Sigmoid colon (tissue), 7 donors: Measurements from ENCODE around the gene SHH. TPM values are rescaled to one million over a fixed set of nuclear protein-coding genes. Genes with fewer than 3 reads are reported as not detected.

Experiments used
- DNase-seq: peaks from one replicate; pipeline ENCODE4 v3.0.0-alpha.2; 2019
- H3K27ac ChIP-seq, 4 donors: fragments of 200-600 bp; sonication (generic); one replicate each; pipeline ENCODE4 v1.5.1; 2016 to 2019; ENCODE audit warnings: mild to moderate bottlenecking in 1 of 4
- H3K27me3 ChIP-seq, 3 donors: fragments of 200-600 bp; sonication (generic); one replicate each; pipeline ENCODE4 v1.5.1; 2019; ENCODE audit warnings: mild to moderate bottlenecking in 1 of 3
- H3K36me3 ChIP-seq, 4 donors: fragments of 200-600 bp; sonication (generic); one replicate each; pipeline ENCODE4 v1.5.1; 2016 to 2019
- H3K4me1 ChIP-seq, 4 donors: fragments of 200-600 bp; sonication (generic); one replicate each; pipeline ENCODE4 v1.5.1; 2017 to 2019
- H3K4me3 ChIP-seq, 4 donors: fragments of 200-600 bp; sonication (generic); one replicate each; pipeline ENCODE4 v1.5.1; 2017 to 2019; ENCODE audit warnings: mild to moderate bottlenecking in 2 of 4, moderate library complexity in 1 of 4
- H3K9me3 ChIP-seq, 4 donors: fragments of 200-600 bp in 3 of 4; sonication (generic) in 3 of 4; one replicate each; pipeline versions ENCODE4 v1.5.1 to v1.6.1; 2013 to 2019
- CTCF ChIP-seq, 4 experiments: fragments of 450-650 bp in 3 of 4; fragments of 200-600 bp in 1 of 4; IDR thresholded peaks; one replicate each; pipeline ENCODE4 v1.5.1; 2016 to 2019; ENCODE audit warnings: antibody characterized with exemption in 4 of 4, mild to moderate bottlenecking in 3 of 4, moderate library complexity in 2 of 4
- EP300 ChIP-seq, 4 donors: sonication (generic); formaldehyde crosslinking; IDR thresholded peaks; one replicate each; pipeline ENCODE4 v1.6.1; 2017; ENCODE audit warnings: antibody characterized with exemption in 4 of 4
- POLR2A ChIP-seq, 2 donors: fragments of 450-650 bp; IDR thresholded peaks; one replicate each; pipeline ENCODE4 v1.6.1; 2016; ENCODE audit warnings: antibody characterized with exemption in 2 of 2, mild to moderate bottlenecking in 2 of 2, moderate library complexity in 2 of 2
- POLR2AphosphoS5 ChIP-seq, 4 donors: sonication (generic); formaldehyde crosslinking; IDR thresholded peaks; one replicate each; pipeline ENCODE4 v1.6.1; 2017; ENCODE audit warnings: antibody characterized with exemption in 4 of 4
- WGBS, 2 donors: extraction: QIAGEN DNeasy Blood & Tissue Kit; methylation state at CpG; one replicate each; pipeline ENCODE4 v1.1.7; 2013; 5-methylcytosine and 5-hydroxymethylcytosine counted together
- intact Hi-C: fragments of 100-400 bp; cut with DNase I; formaldehyde crosslinking; loops from one replicate; pipeline ENCODE4 v1.15.1; 2023
- polyA plus RNA-seq, 3 donors: library from polyadenylated mRNA; stranded (reverse); fragments of 200-250 nt; gene quantifications; one replicate each; pipeline ENCODE4 v1.2.3, GENCODE V29; 2013
- total RNA-seq, 4 donors: library from RNA; depleted of rRNA; stranded (reverse); fragments of >200 nt; gene quantifications; one replicate each; pipeline ENCODE4 v1.1.0, GENCODE V29; 2016
- donor health status: healthy with polysubstance abuse.
- donor health status: Bipolar disorder and iron deficiency.
- donor health status: healthy.

Gene SHH
- total and polyA plus RNA-seq, 7 donors, result 0.46 to 1.8 (median 0.60) TPM; not detected in 4

- peaks cover 0 to 28% (median 0%) of the 10 kb centered on the region in 3 donors for H3K27me3 ChIP-seq
- H3K4me3 ChIP-seq, result no peak overlapping the region
- H3K36me3 ChIP-seq, result no peaks in the 10 kb centered on the region
- H3K9me3 ChIP-seq, result no peaks in the 10 kb centered on the region
- 33 to 78% methylated on average over 17 of the region's 17 CpGs for WGBS, 2 donors
- TF ChIP-seq POLR2A (IDR thresholded peaks at IDR 0.05) (no peak), EP300 (IDR thresholded peaks at IDR 0.05) (no peak), CTCF (IDR thresholded peaks at IDR 0.05) (no peak), POLR2AphosphoS5 (IDR thresholded peaks at IDR 0.05) (no peak)
- no peak overlapping the region for H3K27ac ChIP-seq
- H3K4me1 ChIP-seq, result no peaks in the 10 kb centered on the region
- intact Hi-C loops, result no loop called here
- no peak for DNase-seq
These were observed 12.1 kb upstream of the SHH start for GRCh38 chr7:155824227-155824886.

GRCh38 chr7:155821851-155822250, 9.6 kb upstream of the SHH start:
- H3K4me1 ChIP-seq, result no peaks in the 10 kb centered on the region
- peaks cover 3 to 45% (median 5%) of the 10 kb centered on the region in 3 donors for H3K27me3 ChIP-seq
- H3K36me3 ChIP-seq, result no peaks in the 10 kb centered on the region
- no peaks in the 10 kb centered on the region for H3K9me3 ChIP-seq
- no peak overlapping the region for H3K4me3 ChIP-seq
- TF ChIP-seq POLR2A (IDR thresholded peaks at IDR 0.05) (no peak), POLR2AphosphoS5 (IDR thresholded peaks at IDR 0.05) (no peak), CTCF (IDR thresholded peaks at IDR 0.05) (no peak), EP300 (IDR thresholded peaks at IDR 0.05) (no peak)
- intact Hi-C loops, result no loop called here
- DNase-seq, result no peak
- WGBS, 2 donors, result 88 to 89% methylated on average over 11 of the region's 11 CpGs
- no peak overlapping the region for H3K27ac ChIP-seq

- H3K4me1 ChIP-seq, result no peaks in the 10 kb centered on the region
- WGBS, 2 donors, result 84 to 88% methylated on average over 13 of the region's 13 CpGs
- no peak for DNase-seq
- H3K27me3 ChIP-seq, result peaks cover 3 to 54% (median 5%) of the 10 kb centered on the region in 3 donors
- TF ChIP-seq POLR2AphosphoS5 (IDR thresholded peaks at IDR 0.05) (no peak), EP300 (IDR thresholded peaks at IDR 0.05) (no peak), POLR2A (IDR thresholded peaks at IDR 0.05) (no peak), CTCF (IDR thresholded peaks at IDR 0.05) (no peak)
- no peak overlapping the region for H3K27ac ChIP-seq
- H3K9me3 ChIP-seq, result no peaks in the 10 kb centered on the region
- H3K36me3 ChIP-seq, result no peaks in the 10 kb centered on the region
- H3K4me3 ChIP-seq, result no peak overlapping the region
- intact Hi-C loops, result no loop called here
These were observed 8.5 kb upstream of the SHH start for GRCh38 chr7:155820788-155821187.

GRCh38 chr7:155820246-155820645, 8.0 kb upstream of the SHH start:
- WGBS, 2 donors, result 87 to 90% methylated on average over 18 of the region's 18 CpGs
- intact Hi-C loops, result no loop called here

More at GRCh38 chr7:155820246-155820645, 8.0 kb upstream of the SHH start:
- Histone ChIP-seq H3K36me3 (no peaks in the 10 kb centered on the region), H3K9me3 (no peaks in the 10 kb centered on the region), H3K27ac (no peak overlapping the region), H3K27me3 (peaks cover 3 to 59% (median 7%) of the 10 kb centered on the region in 3 donors), H3K4me3 (no peak overlapping the region), H3K4me1 (no peaks in the 10 kb centered on the region)
- DNase-seq, result no peak
- TF ChIP-seq POLR2AphosphoS5 (IDR thresholded peaks at IDR 0.05) (no peak), POLR2A (IDR thresholded peaks at IDR 0.05) (no peak), CTCF (IDR thresholded peaks at IDR 0.05) (no peak), EP300 (IDR thresholded peaks at IDR 0.05) (no peak)
